Activated CD8-positive, alpha-beta T cell treated with anti-CD3 and anti-CD28 coated beads for 36 hours (primary cell): Measurements from ENCODE around the gene CDT1. TPM values are rescaled to one million over a fixed set of nuclear protein-coding genes. Genes with fewer than 3 reads are reported as not detected.

ENCODE experiments used
- ATAC-seq: fragments of 200-7000 bp; cut with Tn5 transposase; one replicate; pipeline ENCODE4 v1.10.0; 2021; ENCODE audit warnings: mild to moderate bottlenecking, moderate library complexity
- CTCF ChIA-PET: fragments of 350-600 bp; sonication (Branson Sonifier 250); formaldehyde crosslinking; loops from one replicate; lab custom pipeline; 2021; ENCODE audit warnings: antibody characterized with exemption; lab: Charles Lee
- POLR2A ChIA-PET: fragments of 350-600 bp; sonication (Branson Sonifier 250); formaldehyde crosslinking; loops from one replicate; lab custom pipeline; 2021; ENCODE audit warnings: antibody characterized with exemption; lab: Charles Lee
- DNase-seq: peaks from one replicate; pipeline ENCODE4 v3.0.0-alpha.2; 2020
- H3K27ac Mint-ChIP-seq: one replicate; pipeline ENCODE4 v1.8.0; 2021; ENCODE audit warnings: mild to moderate bottlenecking, mixed read lengths
- H3K27me3 Mint-ChIP-seq: one replicate; pipeline ENCODE4 v1.8.0; 2021; ENCODE audit warnings: mixed read lengths
- H3K36me3 Mint-ChIP-seq: one replicate; pipeline ENCODE4 v1.8.0; 2021; ENCODE audit warnings: low read depth, mixed read lengths
- H3K4me1 Mint-ChIP-seq: one replicate; pipeline ENCODE4 v1.8.0; 2021; ENCODE audit warnings: low read depth, mixed read lengths
- H3K4me3 Mint-ChIP-seq: one replicate; pipeline ENCODE4 v1.8.0; 2021; ENCODE audit warnings: mild to moderate bottlenecking, moderate library complexity, mixed read lengths
- H3K9me3 Mint-ChIP-seq: one replicate; pipeline ENCODE4 v1.8.0; 2021; ENCODE audit warnings: mixed read lengths
- intact Hi-C: fragments of 100-400 bp; cut with micrococcal nuclease; formaldehyde crosslinking; loops from one replicate; pipeline ENCODE4 v1.10.0; 2022
- total RNA-seq, 2 experiments: library from RNA; stranded (reverse); gene quantifications; one replicate each; pipeline ENCODE4 v1.2.3, GENCODE V29; 2021
- TF ChIP-seq, protein P1 (sequence below): fragments of 200-600 bp; IDR thresholded peaks from one replicate; pipeline ENCODE4 v1.8.0; 2022; ENCODE audit warnings: antibody characterized with exemption, mild to moderate bottlenecking

CDT1 gene
- total RNA-seq, 2 experiments from 2014 or later: 180 to 182 TPM

DNA sequence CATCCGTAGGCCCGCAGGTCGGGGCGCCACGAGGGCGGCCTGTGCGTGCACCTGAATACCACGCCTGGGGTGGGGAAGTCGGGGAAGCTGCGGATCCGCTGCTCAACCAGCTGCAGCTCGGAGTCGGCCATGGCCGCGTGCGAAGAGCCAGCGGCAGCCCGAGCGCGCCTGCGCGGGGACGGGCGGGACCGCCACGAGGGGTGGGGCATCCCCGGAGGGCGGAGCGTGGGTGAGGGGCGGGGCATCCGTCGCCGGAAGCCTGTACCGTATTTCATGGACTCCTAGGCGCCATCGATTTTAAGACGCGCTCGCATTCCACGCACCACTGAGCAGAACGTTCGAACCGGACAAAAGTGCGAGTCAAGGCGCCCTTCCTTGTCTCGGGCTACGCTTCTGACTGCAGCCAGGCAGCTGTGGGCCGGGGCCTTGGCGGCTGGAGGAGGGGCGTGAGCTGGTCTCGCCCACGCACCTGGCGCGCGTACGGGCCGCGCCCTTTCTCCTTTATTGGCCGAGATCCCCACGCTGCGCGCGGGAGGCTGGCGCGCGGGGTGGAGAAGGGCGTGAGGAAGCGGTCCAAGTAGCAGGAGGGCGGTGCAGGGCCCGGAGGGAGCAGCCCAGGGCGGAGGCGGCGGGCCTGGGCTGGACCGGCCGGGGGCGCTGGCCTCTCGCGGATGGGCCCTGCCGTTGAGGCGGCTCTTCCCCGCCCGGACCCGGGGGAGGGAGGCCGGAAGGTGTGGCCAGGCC, 8.4 kb downstream of the CDT1 start, which contains the start of gene APRT:
Gene APRT, minus strand, starts transcription at position 160 of the 744 bp plus-strand sequence. Its CDS starts 29 bp downstream, at position 131.
- peak; percentile 86 for ATAC-seq
- POLR2A ChIA-PET: interaction anchor here (0.6 to 7.3 kb wide), 15 partner anchors 8 to 432 kb away, joined by 3 to 81 read pairs (median 3); partner anchors contain the start of genes CDT1, GALNS, PIEZO1 and TRAPPC2L
- TF ChIP-seq, protein P1, sequence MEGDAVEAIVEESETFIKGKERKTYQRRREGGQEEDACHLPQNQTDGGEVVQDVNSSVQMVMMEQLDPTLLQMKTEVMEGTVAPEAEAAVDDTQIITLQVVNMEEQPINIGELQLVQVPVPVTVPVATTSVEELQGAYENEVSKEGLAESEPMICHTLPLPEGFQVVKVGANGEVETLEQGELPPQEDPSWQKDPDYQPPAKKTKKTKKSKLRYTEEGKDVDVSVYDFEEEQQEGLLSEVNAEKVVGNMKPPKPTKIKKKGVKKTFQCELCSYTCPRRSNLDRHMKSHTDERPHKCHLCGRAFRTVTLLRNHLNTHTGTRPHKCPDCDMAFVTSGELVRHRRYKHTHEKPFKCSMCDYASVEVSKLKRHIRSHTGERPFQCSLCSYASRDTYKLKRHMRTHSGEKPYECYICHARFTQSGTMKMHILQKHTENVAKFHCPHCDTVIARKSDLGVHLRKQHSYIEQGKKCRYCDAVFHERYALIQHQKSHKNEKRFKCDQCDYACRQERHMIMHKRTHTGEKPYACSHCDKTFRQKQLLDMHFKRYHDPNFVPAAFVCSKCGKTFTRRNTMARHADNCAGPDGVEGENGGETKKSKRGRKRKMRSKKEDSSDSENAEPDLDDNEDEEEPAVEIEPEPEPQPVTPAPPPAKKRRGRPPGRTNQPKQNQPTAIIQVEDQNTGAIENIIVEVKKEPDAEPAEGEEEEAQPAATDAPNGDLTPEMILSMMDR: no peak
- H3K4me1 Mint-ChIP-seq: peaks cover 14% of the 10 kb centered on the region
- CTCF ChIA-PET: interaction anchor here (0.8 to 6.1 kb wide), 10 partner anchors 12 to 406 kb away, joined by 3 to 66 read pairs (median 4); partner anchors contain the start of genes CDH15, GALNS, TRAPPC2L and ZNF778
- peaks cover 37% of the 10 kb centered on the region for H3K36me3 Mint-ChIP-seq
- no peaks in the 10 kb centered on the region for H3K9me3 Mint-ChIP-seq
- peak within 1 kb of the TSS; percentile 98 for H3K27ac Mint-ChIP-seq
- no peaks in the 10 kb centered on the region for H3K27me3 Mint-ChIP-seq
- peak; percentile 95 for DNase-seq
- peak within 1 kb of the TSS; percentile 91 for H3K4me3 Mint-ChIP-seq
- intact Hi-C loops: no loop called here

DNA sequence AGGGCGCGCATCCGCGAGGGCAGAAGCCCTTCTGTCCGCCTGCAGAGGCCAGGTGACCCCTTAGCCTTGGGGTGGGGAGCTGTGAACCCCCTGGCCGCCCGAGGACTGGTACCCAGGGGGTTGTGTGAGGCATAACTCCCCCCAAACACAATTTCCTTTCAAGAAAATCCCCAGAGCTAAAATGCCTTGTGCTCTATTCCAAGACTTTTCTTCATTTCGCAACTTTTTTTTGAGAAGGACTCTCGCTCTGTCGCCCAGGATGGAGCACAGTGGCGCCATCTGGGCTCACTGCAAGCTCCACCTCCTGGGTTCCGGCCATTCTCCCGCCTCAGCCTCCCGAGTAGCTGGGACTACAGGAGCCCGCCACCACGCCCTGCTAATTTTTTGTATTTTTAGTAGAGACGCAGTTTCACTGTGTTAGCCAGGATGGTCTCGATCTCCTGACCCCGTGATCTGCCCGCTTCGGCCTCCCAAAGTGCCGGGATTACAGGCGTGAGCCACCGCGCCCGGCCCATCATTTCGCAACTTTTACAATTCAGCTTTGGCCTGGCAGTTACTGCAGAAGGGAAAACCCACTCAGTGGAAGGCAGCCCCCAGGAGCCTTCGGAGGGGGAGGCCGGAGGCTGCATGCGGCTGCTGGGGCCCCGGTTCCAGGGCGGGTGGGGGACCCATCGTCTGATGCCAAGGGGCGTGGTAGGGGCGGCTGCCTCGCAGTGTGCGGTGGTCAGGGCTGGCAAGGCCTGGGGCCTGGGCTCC, 9.1 kb downstream of the CDT1 start:
- ATAC-seq (no peak), DNase-seq (peak; percentile 58)
- Mint-ChIP-seq H3K27me3 (no peaks in the 10 kb centered on the region), H3K4me3 (peak overlapping the region; percentile 91), H3K9me3 (no peaks in the 10 kb centered on the region), H3K4me1 (peaks cover 14% of the 10 kb centered on the region), H3K36me3 (peaks cover 31% of the 10 kb centered on the region), H3K27ac (peak overlapping the region; percentile 96)
- TF ChIP-seq, protein P1: peak; percentile 23
- intact Hi-C loops: no loop called here
- ChIA-PET CTCF (interaction anchor here (0.8 to 6.1 kb wide), 11 partner anchors 13 to 405 kb away, joined by 3 to 66 read pairs (median 4); partner anchors contain the start of genes CDH15, GALNS, TRAPPC2L and ZNF778), POLR2A (interaction anchor here (0.6 to 7.3 kb wide), 14 partner anchors 8 to 432 kb away, joined by 3 to 81 read pairs (median 3); partner anchors contain the start of genes CDT1, GALNS, PIEZO1 and TRAPPC2L)

DNA sequence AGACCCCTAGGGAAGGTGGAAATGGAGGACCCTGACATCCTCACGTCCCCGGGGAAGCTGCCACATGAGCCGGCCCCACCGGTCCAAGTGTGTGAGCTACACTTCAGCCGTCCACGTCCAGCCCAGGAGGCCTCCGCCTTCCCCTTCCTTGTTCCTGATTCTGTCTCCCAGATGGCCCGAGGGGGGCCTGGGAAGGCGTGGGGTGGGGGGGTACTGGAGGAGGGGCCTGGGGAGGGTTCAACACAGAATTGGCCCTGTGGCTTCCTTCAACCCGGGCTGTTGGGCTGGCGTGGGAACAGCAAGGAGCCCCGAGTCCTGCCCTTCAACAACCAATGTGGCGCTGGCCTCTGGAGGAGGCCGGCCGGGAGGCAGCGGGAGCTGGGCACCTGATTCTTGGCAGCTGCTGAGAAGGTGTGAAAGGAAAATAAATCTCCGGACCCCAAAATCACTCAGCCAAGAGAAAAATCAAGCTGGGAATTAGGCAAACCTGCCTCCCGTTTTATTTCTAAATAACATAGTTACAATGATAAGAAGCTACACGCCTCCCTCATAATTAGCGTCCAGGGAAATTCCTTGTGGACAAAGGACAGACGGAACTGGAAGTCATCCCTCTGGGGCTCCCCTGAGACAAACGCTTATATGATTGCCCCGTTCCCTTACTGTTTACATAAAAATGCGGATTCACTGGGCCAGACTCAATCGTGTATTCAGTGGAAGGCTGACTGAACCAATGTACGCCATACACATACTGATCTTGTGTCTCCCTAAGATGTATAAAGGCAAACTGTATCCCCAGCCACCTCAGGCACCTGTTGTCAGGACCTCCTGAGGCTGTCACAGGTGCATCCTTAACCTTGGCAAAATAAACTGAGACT, 9.9 kb downstream of the CDT1 start:
- intact Hi-C loops: no loop called here
- H3K27ac Mint-ChIP-seq: no peak overlapping the region
- peak overlapping the region; percentile 43 for H3K4me3 Mint-ChIP-seq
- DNase-seq (no peak), ATAC-seq (no peak)
- H3K27me3 Mint-ChIP-seq: no peaks in the 10 kb centered on the region
- POLR2A ChIA-PET: interaction anchor here (0.7 to 7.3 kb wide), 7 partner anchors 8 to 361 kb away, joined by 3 to 81 read pairs (median 6); partner anchors contain the start of genes CDT1, GALNS, PIEZO1 and TRAPPC2L
- CTCF ChIA-PET: interaction anchor here (0.9 to 6.1 kb wide), 7 partner anchors 13 to 404 kb away, joined by 3 to 66 read pairs (median 5); partner anchors contain the start of genes GALNS, TRAPPC2L and ZNF778
- H3K36me3 Mint-ChIP-seq: peaks cover 23% of the 10 kb centered on the region
- no peaks in the 10 kb centered on the region for H3K9me3 Mint-ChIP-seq
- TF ChIP-seq, protein P1: no peak
- H3K4me1 Mint-ChIP-seq: peaks cover 14% of the 10 kb centered on the region

DNA sequence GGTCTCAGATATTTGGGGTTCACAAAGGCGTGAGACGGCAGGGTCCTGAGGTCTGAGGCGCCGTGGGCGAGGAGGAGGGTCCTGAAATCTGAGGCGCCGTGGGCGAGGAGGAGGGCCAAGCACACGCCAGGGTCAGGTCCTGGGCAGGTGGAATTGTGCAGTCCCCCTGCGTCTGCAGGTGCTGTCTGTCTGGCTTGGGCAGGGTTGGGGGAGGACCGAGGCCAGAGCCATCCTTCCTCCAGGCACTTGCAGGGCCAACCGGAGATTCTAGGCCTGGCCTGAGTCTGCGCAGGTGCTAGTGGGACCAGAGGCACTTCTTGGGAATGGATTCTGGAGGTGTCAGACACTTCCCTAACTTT, 10.5 kb downstream of the CDT1 start:
- H3K36me3 Mint-ChIP-seq: peaks cover 18% of the 10 kb centered on the region
- ChIA-PET POLR2A (interaction anchor here (3.4 to 7.3 kb wide), 2 partner anchors 11 to 32 kb away, joined by 19 to 81 read pairs; partner anchors contain the start of genes CDT1 and PIEZO1), CTCF (interaction anchor here (2.0 to 6.1 kb wide), 2 partner anchors 44 to 402 kb away, joined by 5 to 66 read pairs; partner anchors contain the start of genes GALNS and TRAPPC2L)
- intact Hi-C loops: no loop called here
- ATAC-seq (no peak), DNase-seq (no peak)
- peak overlapping the region; percentile 43 for H3K4me3 Mint-ChIP-seq
- TF ChIP-seq, protein P1: no peak
- H3K9me3 Mint-ChIP-seq: no peaks in the 10 kb centered on the region
- no peaks in the 10 kb centered on the region for H3K27me3 Mint-ChIP-seq
- H3K27ac Mint-ChIP-seq: no peak overlapping the region
- H3K4me1 Mint-ChIP-seq: peaks cover 12% of the 10 kb centered on the region
